HCT116 (cell line): Measurements from ENCODE around the gene XYLT2.

Experiments used
- EZH2phosphoT487 ChIP-seq: fragments of 200-600 bp; IDR thresholded peaks from 2 replicates; pipeline ENCODE4 v1.6.1; 2018; ENCODE audit warnings: antibody characterized with exemption, borderline replicate concordance
- FOSL1 ChIP-seq: IDR thresholded peaks from 2 replicates; pipeline ENCODE4 v1.6.1; 2012; ENCODE audit warnings: low read depth
- POLR2A ChIP-seq: IDR thresholded peaks from 2 replicates; pipeline ENCODE4 v1.7.0; 2011; ENCODE audit warnings: borderline replicate concordance; ENCODE audit not compliant: insufficient read depth, insufficient read length; ENCODE audit errors: extremely low read depth
- POLR2AphosphoS5 ChIP-seq: IDR thresholded peaks from 2 replicates; pipeline ENCODE4 v1.6.1; 2011; ENCODE audit warnings: mild to moderate bottlenecking, low read depth, low read length, moderate library complexity
- RAD21 ChIP-seq: IDR thresholded peaks from 2 replicates; pipeline ENCODE4 v1.6.1; 2012; ENCODE audit warnings: low read depth, mild to moderate bottlenecking
- SP1 ChIP-seq: IDR thresholded peaks from 2 replicates; pipeline ENCODE4 v1.6.1; 2012; ENCODE audit warnings: low read depth
- TCF7L2 ChIP-seq: IDR thresholded peaks from 2 replicates; pipeline ENCODE4 v1.7.0; 2011; ENCODE audit warnings: borderline replicate concordance, inconsistent platforms; ENCODE audit not compliant: insufficient read depth, insufficient read length; ENCODE audit errors: extremely low read depth
- TF ChIP-seq, protein P1 (sequence below), 3 experiments: fragments of 200-600 bp in 1 of 3; sonication (generic) in 1 of 3; IDR thresholded peaks in 2 of 3; conservative IDR thresholded peaks in 1 of 3; 2 replicates each; pipeline ENCODE4 v1.5.1; 2012 to 2017; ENCODE audit warnings: low read depth in 2 of 3, low read length in 2 of 3, antibody characterized with exemption in 1 of 3, borderline replicate concordance in 1 of 3, control low read depth in 1 of 3, mild to moderate bottlenecking in 1 of 3, mixed read lengths in 1 of 3, mixed run types in 1 of 3, moderate library complexity in 1 of 3; ENCODE audit not compliant: insufficient read depth in 1 of 3
- TF ChIP-seq, protein P2 (sequence below): IDR thresholded peaks from 2 replicates; pipeline ENCODE4 v1.6.1; 2012
- TF ChIP-seq, protein P3 (sequence below): IDR thresholded peaks from 2 replicates; pipeline ENCODE4 v1.6.1; 2012
- TF ChIP-seq, protein P4 (sequence below): IDR thresholded peaks from 2 replicates; pipeline ENCODE4 v1.6.1; 2011; ENCODE audit warnings: mild to moderate bottlenecking, low read length, moderate library complexity; ENCODE audit not compliant: insufficient replicate concordance; ENCODE audit errors: extremely low read depth

DNA sequence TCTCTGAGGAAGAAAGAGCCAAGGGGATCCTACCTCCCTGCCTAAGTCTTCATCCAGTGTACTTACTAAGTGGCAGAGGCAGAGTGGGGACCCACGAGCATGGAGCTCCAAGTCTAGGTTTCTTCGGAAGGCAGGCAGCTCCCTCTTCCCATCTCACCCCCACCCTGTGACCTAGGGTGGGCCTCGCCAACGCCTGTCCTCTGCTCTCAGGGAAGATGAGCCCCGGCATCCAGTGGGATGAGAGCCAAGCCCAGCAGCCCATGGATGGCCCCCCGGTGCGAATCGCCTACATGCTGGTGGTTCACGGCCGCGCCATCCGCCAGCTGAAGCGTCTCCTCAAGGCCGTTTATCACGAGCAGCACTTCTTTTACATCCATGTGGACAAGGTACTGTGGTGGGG, 8.3 kb downstream of the XYLT2 start:
- no peak for TF ChIP-seq TCF7L2
- TF ChIP-seq, protein P1, sequence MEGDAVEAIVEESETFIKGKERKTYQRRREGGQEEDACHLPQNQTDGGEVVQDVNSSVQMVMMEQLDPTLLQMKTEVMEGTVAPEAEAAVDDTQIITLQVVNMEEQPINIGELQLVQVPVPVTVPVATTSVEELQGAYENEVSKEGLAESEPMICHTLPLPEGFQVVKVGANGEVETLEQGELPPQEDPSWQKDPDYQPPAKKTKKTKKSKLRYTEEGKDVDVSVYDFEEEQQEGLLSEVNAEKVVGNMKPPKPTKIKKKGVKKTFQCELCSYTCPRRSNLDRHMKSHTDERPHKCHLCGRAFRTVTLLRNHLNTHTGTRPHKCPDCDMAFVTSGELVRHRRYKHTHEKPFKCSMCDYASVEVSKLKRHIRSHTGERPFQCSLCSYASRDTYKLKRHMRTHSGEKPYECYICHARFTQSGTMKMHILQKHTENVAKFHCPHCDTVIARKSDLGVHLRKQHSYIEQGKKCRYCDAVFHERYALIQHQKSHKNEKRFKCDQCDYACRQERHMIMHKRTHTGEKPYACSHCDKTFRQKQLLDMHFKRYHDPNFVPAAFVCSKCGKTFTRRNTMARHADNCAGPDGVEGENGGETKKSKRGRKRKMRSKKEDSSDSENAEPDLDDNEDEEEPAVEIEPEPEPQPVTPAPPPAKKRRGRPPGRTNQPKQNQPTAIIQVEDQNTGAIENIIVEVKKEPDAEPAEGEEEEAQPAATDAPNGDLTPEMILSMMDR (IDR thresholded peaks at IDR 0.05 in 2 of 3, conservative IDR thresholded peaks at IDR 0.05 in 1 of 3; ENCODE audit: borderline replicate concordance in 1 of 3, insufficient read depth in 1 of 3, low read depth in 2 of 3, low read length in 2 of 3), result no peak
- TF ChIP-seq POLR2A, result no peak
- TF ChIP-seq, protein P2, sequence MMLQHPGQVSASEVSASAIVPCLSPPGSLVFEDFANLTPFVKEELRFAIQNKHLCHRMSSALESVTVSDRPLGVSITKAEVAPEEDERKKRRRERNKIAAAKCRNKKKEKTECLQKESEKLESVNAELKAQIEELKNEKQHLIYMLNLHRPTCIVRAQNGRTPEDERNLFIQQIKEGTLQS, result no peak
- TF ChIP-seq, protein P3, sequence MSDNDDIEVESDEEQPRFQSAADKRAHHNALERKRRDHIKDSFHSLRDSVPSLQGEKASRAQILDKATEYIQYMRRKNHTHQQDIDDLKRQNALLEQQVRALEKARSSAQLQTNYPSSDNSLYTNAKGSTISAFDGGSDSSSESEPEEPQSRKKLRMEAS, result no peak
- TF ChIP-seq SP1, result no peak
- TF ChIP-seq, protein P4, sequence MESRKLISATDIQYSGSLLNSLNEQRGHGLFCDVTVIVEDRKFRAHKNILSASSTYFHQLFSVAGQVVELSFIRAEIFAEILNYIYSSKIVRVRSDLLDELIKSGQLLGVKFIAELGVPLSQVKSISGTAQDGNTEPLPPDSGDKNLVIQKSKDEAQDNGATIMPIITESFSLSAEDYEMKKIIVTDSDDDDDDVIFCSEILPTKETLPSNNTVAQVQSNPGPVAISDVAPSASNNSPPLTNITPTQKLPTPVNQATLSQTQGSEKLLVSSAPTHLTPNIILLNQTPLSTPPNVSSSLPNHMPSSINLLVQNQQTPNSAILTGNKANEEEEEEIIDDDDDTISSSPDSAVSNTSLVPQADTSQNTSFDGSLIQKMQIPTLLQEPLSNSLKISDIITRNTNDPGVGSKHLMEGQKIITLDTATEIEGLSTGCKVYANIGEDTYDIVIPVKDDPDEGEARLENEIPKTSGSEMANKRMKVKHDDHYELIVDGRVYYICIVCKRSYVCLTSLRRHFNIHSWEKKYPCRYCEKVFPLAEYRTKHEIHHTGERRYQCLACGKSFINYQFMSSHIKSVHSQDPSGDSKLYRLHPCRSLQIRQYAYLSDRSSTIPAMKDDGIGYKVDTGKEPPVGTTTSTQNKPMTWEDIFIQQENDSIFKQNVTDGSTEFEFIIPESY, result no peak
- TF ChIP-seq FOSL1, result no peak
- no peak for TF ChIP-seq EZH2phosphoT487
- no peak for TF ChIP-seq RAD21
- no peak for TF ChIP-seq POLR2AphosphoS5
